SU-DHL-6 (cell line): ENCODE measurements around the gene PLAU.

Experiments
- H2AFZ ChIP-seq: fragments of 200-600 bp; sonication (generic); 2 replicates; pipeline ENCODE4 v1.6.1; 2014; ENCODE audit warnings: low read depth, mild to moderate bottlenecking, moderate library complexity, mixed read lengths, antibody characterized with exemption, low read length; ENCODE audit not compliant: severe bottlenecking
- H3F3A ChIP-seq: fragments of 200-600 bp; shearing (Covaris generic); 2 replicates; pipeline ENCODE4 v1.6.0; 2016; ENCODE audit warnings: antibody characterized with exemption, mild to moderate bottlenecking; ENCODE audit not compliant: insufficient read depth
- H3K27ac ChIP-seq: fragments of 200-600 bp; sonication (generic); 2 replicates; pipeline ENCODE4 v1.5.1; 2016; ENCODE audit warnings: low read depth, mild to moderate bottlenecking, low read length, moderate library complexity, mixed read lengths
- H3K27me3 ChIP-seq: fragments of 200-600 bp; sonication (generic), shearing (Covaris generic); 2 replicates; pipeline ENCODE4 v1.6.0; 2014; ENCODE audit warnings: mild to moderate bottlenecking, low read length
- H3K36me3 ChIP-seq: fragments of 200-600 bp; sonication (generic); 2 replicates; pipeline ENCODE4 v1.6.1; 2014; ENCODE audit warnings: mild to moderate bottlenecking, low read length, mixed read lengths
- H3K4me2 ChIP-seq: fragments of 300-600, 200-600 bp; shearing (Covaris generic), sonication (generic); 2 replicates; pipeline ENCODE4 v1.6.0; 2014; ENCODE audit warnings: low read length, low read depth, mild to moderate bottlenecking; ENCODE audit not compliant: poor library complexity, severe bottlenecking
- H3K4me3 ChIP-seq: fragments of 200-600 bp; sonication (generic); 2 replicates; pipeline ENCODE4 v1.5.1; 2014; ENCODE audit warnings: antibody characterized with exemption, low read length, mild to moderate bottlenecking, mixed read lengths; ENCODE audit not compliant: insufficient read depth, poor library complexity, severe bottlenecking
- H3K79me2 ChIP-seq: fragments of 200-600 bp; sonication (generic); 2 replicates; pipeline ENCODE4 v1.6.1; 2014; ENCODE audit warnings: mild to moderate bottlenecking, low read length, moderate library complexity; ENCODE audit not compliant: insufficient read depth
- H3K9ac ChIP-seq: fragments of 200-600 bp; sonication (generic); 2 replicates; pipeline ENCODE4 v1.7.0; 2014; ENCODE audit warnings: mild to moderate bottlenecking, low read length
- H3K9me2 ChIP-seq: fragments of 200-600 bp; sonication (generic); replicated peaks from 2 replicates; pipeline ENCODE4 v1.6.1; 2014; ENCODE audit warnings: low read length; ENCODE audit not compliant: insufficient read depth
- H3K9me3 ChIP-seq: fragments of 200-600 bp; sonication (generic); 2 replicates; pipeline ENCODE4 v1.6.1; 2014; ENCODE audit warnings: low read length, mixed read lengths; ENCODE audit not compliant: insufficient read depth
- H4K20me1 ChIP-seq: fragments of 200-600 bp; sonication (generic); 2 replicates; pipeline ENCODE4 v1.6.1; 2014; ENCODE audit warnings: low read depth, mild to moderate bottlenecking, antibody characterized with exemption, low read length, moderate library complexity, mixed read lengths
- EZH2phosphoT487 ChIP-seq: fragments of 200-600 bp; sonication (generic), shearing (Covaris generic); conservative IDR thresholded peaks from 2 replicates; pipeline ENCODE4 v1.6.1; 2018; ENCODE audit warnings: mild to moderate bottlenecking, antibody characterized with exemption, low read length, moderate library complexity, mixed read lengths
- TF ChIP-seq, protein P1 (sequence below): fragments of 200-600 bp; sonication (generic); IDR thresholded peaks from one replicate; pipeline ENCODE4 v1.5.1; 2017; ENCODE audit warnings: antibody characterized with exemption, mild to moderate bottlenecking, low read length, moderate library complexity; ENCODE audit not compliant: insufficient read depth, poor library complexity, severe bottlenecking

The PLAU gene

DNA sequence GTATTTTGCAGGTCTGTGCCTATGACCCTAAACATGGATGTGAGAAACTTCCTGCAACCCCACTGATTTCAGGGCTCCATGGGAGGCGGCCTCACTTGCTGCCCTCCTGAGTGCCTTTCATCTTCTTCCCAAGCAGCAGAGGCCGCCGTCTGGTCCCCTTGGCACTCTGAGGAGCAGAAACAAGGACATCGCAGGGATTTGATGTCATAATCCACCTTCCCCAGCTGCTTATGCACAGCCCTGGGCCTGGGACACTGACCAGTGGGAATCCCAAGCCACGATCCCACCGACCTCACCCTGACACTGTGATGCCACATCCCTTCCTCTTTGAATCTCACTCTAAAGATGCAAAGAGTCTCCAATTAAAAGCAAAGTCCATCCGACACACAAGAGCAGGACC, 44.3 kb upstream of the PLAU start:
- Histone ChIP-seq H3K36me3 (no peaks in the 10 kb centered on the region), H3K4me2 (no peak overlapping the region), H3K27me3 (no peaks in the 10 kb centered on the region), H2AFZ (no peak overlapping the region), H4K20me1 (no peaks in the 10 kb centered on the region), H3K9me2 (no peaks in the 10 kb centered on the region), H3K9me3 (no peaks in the 10 kb centered on the region), H3K4me3 (no peak overlapping the region), H3K9ac (0 out of 2 replicates have a peak overlapping the region, but pooled peaks have one; percentile 35), H3K27ac (peak overlapping the region; percentile 76), H3F3A (peaks cover 9% of the 10 kb centered on the region), H3K79me2 (no peaks in the 10 kb centered on the region; the same call in 1 of the 2 replicates)
- TF ChIP-seq, protein P1, sequence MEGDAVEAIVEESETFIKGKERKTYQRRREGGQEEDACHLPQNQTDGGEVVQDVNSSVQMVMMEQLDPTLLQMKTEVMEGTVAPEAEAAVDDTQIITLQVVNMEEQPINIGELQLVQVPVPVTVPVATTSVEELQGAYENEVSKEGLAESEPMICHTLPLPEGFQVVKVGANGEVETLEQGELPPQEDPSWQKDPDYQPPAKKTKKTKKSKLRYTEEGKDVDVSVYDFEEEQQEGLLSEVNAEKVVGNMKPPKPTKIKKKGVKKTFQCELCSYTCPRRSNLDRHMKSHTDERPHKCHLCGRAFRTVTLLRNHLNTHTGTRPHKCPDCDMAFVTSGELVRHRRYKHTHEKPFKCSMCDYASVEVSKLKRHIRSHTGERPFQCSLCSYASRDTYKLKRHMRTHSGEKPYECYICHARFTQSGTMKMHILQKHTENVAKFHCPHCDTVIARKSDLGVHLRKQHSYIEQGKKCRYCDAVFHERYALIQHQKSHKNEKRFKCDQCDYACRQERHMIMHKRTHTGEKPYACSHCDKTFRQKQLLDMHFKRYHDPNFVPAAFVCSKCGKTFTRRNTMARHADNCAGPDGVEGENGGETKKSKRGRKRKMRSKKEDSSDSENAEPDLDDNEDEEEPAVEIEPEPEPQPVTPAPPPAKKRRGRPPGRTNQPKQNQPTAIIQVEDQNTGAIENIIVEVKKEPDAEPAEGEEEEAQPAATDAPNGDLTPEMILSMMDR: no peak

DNA sequence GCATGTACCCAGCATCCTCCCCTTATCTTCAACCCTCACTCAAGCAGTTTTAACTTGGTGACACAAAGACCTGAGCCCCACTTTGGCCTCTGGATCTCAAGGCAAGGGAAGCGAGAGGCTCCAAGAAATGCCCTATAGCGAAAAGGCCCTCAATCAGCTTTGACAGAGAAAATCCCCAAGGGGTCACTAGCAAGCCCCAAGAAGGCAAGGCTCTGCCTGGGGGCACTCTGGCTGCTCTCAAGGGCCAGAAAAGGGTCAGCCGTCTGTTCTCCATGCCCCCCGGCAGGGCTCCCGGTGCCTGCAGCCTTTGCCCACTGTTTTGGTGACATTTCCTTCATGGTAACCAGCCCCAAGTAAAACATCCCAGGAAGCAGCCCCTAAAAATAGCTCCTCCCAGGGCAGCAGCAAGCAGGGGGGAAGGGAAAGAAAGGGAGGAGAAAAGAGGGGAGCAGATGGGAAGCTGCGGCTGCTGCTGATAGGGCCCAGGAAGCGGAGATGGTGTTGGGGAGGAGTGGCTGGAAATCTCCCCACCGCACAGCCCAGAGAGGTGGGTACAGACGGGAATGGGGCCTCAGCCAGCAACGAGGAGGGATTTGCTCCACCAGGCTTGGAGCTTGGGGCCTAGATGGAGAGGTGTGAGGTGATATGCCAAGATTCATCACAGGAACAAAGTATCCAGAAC, 43.7 kb upstream of the PLAU start:
- Histone ChIP-seq H3K36me3 (no peaks in the 10 kb centered on the region), H3K4me3 (no peak overlapping the region), H3K27me3 (no peaks in the 10 kb centered on the region), H3K79me2 (no peaks in the 10 kb centered on the region; the same call in 1 of the 2 replicates), H2AFZ (no peak overlapping the region), H3F3A (peaks cover 9% of the 10 kb centered on the region), H3K9me3 (no peaks in the 10 kb centered on the region), H3K4me2 (no peak overlapping the region), H3K27ac (no peak overlapping the region; the same call in 1 of the 2 replicates), H4K20me1 (no peaks in the 10 kb centered on the region), H3K9me2 (no peaks in the 10 kb centered on the region), H3K9ac (no peak overlapping the region)
- TF ChIP-seq EZH2phosphoT487: no peak
- TF ChIP-seq, protein P1: no peak

DNA sequence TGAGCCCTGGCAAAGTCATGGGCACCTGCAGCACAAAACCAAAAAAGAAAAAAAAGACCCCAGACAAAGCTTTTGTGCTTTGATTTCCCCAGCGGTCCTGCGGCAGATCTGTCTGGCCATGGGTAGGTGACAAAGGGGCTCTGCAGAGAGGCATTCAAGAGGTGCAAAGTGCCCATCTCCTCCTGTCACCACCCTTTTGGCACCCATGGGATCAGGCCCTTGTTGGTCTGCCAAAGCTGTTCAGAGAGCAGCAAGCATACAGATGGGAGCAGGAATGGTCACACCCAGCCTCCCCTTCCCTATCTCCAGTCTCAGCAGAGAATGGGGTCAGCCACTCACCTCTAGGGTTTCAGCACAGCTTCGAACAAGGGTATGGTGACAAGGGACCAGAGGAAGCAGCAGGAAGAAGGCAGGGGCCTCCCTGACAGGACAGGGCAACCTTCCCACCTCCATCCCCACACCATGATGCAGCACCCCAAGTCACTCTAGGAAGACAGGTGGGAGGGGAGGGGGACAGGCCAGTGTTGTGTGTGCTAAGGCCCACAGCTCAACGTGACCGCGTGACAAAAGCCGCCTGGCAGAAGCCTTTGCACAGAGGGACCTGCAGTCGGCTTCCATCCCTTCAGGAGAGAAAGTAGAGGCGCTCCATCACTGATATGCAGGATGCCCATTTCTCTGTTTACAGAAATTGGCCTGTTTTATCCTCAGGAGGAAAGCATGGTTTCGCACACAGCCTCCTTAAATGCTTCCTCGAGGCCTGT, 42.9 kb upstream of the PLAU start:
- no peak overlapping the region for H3K9ac ChIP-seq
- H3K79me2 ChIP-seq: no peaks in the 10 kb centered on the region; the same call in 1 of the 2 replicates
- H3K4me2 ChIP-seq: no peak overlapping the region
- no peak overlapping the region for H3K27ac ChIP-seq
- no peaks in the 10 kb centered on the region for H3K9me3 ChIP-seq
- no peak for TF ChIP-seq EZH2phosphoT487
- TF ChIP-seq, protein P1: no peak
- H3K9me2 ChIP-seq: no peaks in the 10 kb centered on the region
- H4K20me1 ChIP-seq: no peaks in the 10 kb centered on the region; the same call in 1 of the 2 replicates
- peaks cover 9% of the 10 kb centered on the region for H3F3A ChIP-seq
- no peak overlapping the region for H2AFZ ChIP-seq
- H3K27me3 ChIP-seq: no peaks in the 10 kb centered on the region
- H3K4me3 ChIP-seq: no peak overlapping the region
- no peaks in the 10 kb centered on the region for H3K36me3 ChIP-seq
